GM12878 (cell line): ENCODE measurements around the gene ATP7B. TPM values are rescaled to one million over a fixed set of nuclear protein-coding genes. Genes with fewer than 3 reads are reported as not detected.

Experiments
- ATAC-seq: fragments of 200-7000 bp; cut with Tn5 transposase; 3 replicates; pipeline ENCODE4 v1.9.1; 2020; ENCODE audit warnings: mild to moderate bottlenecking, moderate library complexity
- BruUV-seq: library from RNA; stranded (reverse); fragments of 400-500 nt; replicated peaks from 2 replicates; lab custom pipeline; 2021; lab: Mats Ljungman, UMichigan
- CTCF ChIA-PET: fragments of 300-600 bp; sonication (Branson Sonifier 250); formaldehyde crosslinking; extraction: SDS; loops from one replicate; lab custom pipeline; 2021; ENCODE audit warnings: inconsistent platforms; lab: Yijun Ruan, JAX
- POLR2A ChIA-PET: fragments of 350-600 bp; formaldehyde crosslinking; extraction: SDS; loops from one replicate; lab custom pipeline; 2021; ENCODE audit warnings: inconsistent platforms; lab: Charles Lee
- RAD21 ChIA-PET: fragments of 300-600 bp; sonication (Branson Sonifier 250); formaldehyde crosslinking; loops from one replicate; lab custom pipeline; 2023; ENCODE audit warnings: antibody characterized with exemption; ENCODE audit not compliant: unreplicated experiment; lab: Charles Lee
- SMC1A ChIA-PET: fragments of 300-600 bp; sonication (Branson Sonifier 250); formaldehyde crosslinking; loops from one replicate; lab custom pipeline; 2023; ENCODE audit not compliant: unreplicated experiment, uncharacterized antibody; lab: Charles Lee
- DNase-seq: peaks from one replicate; pipeline ENCODE4 v3.0.0-alpha.2; 2011; ENCODE audit warnings: low read depth, low spot score
- FAIRE-seq: peaks from 3 replicates; lab custom pipeline; 2011; peaks lifted over from hg19 to GRCh38; lab: Jason Lieb, UNC
- H2AFZ ChIP-seq: 2 replicates; pipeline ENCODE4 v1.6.0; 2011; ENCODE audit warnings: low read depth, low read length, control low read depth; ENCODE audit not compliant: control insufficient read depth
- H3K27ac ChIP-seq: 2 replicates; pipeline ENCODE4 v1.5.1; 2011; ENCODE audit warnings: control low read depth; ENCODE audit not compliant: control insufficient read depth, insufficient read depth
- H3K27me3 ChIP-seq, 2 experiments: replicated peaks in 1 of 2; 2 replicates each; pipeline versions ENCODE4 v1.6.0 to v1.6.1; 2011; ENCODE audit warnings: low read length in 1 of 2; ENCODE audit not compliant: control insufficient read depth in 2 of 2, insufficient read depth in 2 of 2
- H3K36me3 ChIP-seq, 2 experiments: 2 replicates each; pipeline ENCODE4 v1.5.1; 2011; ENCODE audit warnings: low read length in 1 of 2; ENCODE audit not compliant: control insufficient read depth in 2 of 2, insufficient read depth in 2 of 2
- H3K4me1 ChIP-seq: 2 replicates; pipeline ENCODE4 v1.6.1; 2011; ENCODE audit warnings: mild to moderate bottlenecking, low read length, moderate library complexity, mixed read lengths; ENCODE audit not compliant: control insufficient read depth, insufficient read depth
- H3K4me2 ChIP-seq: 2 replicates; pipeline ENCODE4 v1.6.0; 2011; ENCODE audit warnings: control low read depth; ENCODE audit not compliant: control insufficient read depth, insufficient read depth
- H3K4me3 ChIP-seq: fragments of 200-600 bp; sonication (generic); 2 replicates; pipeline ENCODE4 v1.5.1; 2016
- H3K79me2 ChIP-seq: 2 replicates; pipeline ENCODE4 v1.6.0; 2011; ENCODE audit warnings: low read length; ENCODE audit not compliant: control insufficient read depth, insufficient read depth
- H3K9ac ChIP-seq: 2 replicates; pipeline ENCODE4 v1.8.0; 2011; ENCODE audit warnings: low read length, control low read depth, mixed read lengths; ENCODE audit not compliant: control insufficient read depth, insufficient read depth
- H3K9me3 ChIP-seq: replicated peaks from 3 replicates; pipeline ENCODE4 v1.5.1; 2011; ENCODE audit warnings: mild to moderate bottlenecking, low read length; ENCODE audit not compliant: control insufficient read depth, insufficient read depth
- H4K20me1 ChIP-seq: 2 replicates; pipeline ENCODE4 v1.6.0; 2011; ENCODE audit not compliant: control insufficient read depth, insufficient read depth
- FOS ChIP-seq: IDR thresholded peaks from 3 replicates; pipeline ENCODE4 v1.6.1; 2011; ENCODE audit warnings: borderline replicate concordance; ENCODE audit not compliant: insufficient read length; ENCODE audit errors: extremely low read depth
- HDGF ChIP-seq: fragments of 450-650 bp; IDR thresholded peaks from 2 replicates; pipeline ENCODE4 v1.6.1; 2016; ENCODE audit warnings: antibody characterized with exemption
- IKZF2 ChIP-seq, 2 experiments: fragments of 450-650 bp; IDR thresholded peaks; 2 replicates each; pipeline ENCODE4 v1.6.1; 2017; ENCODE audit warnings: mild to moderate bottlenecking in 2 of 2, moderate library complexity in 2 of 2
- MYB ChIP-seq: fragments of 150-350 bp; IDR thresholded peaks from 2 replicates; pipeline ENCODE4 v1.6.1; 2014; ENCODE audit warnings: mild to moderate bottlenecking, low read depth, low read length, borderline replicate concordance
- NFIC ChIP-seq: IDR thresholded peaks from 2 replicates; pipeline ENCODE4 v1.6.1; 2012; ENCODE audit warnings: low read depth, mild to moderate bottlenecking, inconsistent platforms, low read length, moderate library complexity
- NR2F1 ChIP-seq: fragments of 450-650 bp; conservative IDR thresholded peaks from 2 replicates; pipeline ENCODE4 v1.6.1; 2017; ENCODE audit warnings: mild to moderate bottlenecking
- PML ChIP-seq: IDR thresholded peaks from 2 replicates; pipeline ENCODE4 v1.6.1; 2012; ENCODE audit warnings: low read length, inconsistent platforms
- RBBP5 ChIP-seq: fragments of 200-600 bp; sonication (generic); conservative IDR thresholded peaks from 2 replicates; pipeline ENCODE4 v1.6.1; 2016
- REST ChIP-seq: IDR thresholded peaks from 2 replicates; pipeline ENCODE4 v1.6.1; 2012; ENCODE audit warnings: mild to moderate bottlenecking, low read depth, low read length
- RFX5 ChIP-seq: IDR thresholded peaks from 2 replicates; pipeline ENCODE4 v1.6.1; 2011; ENCODE audit warnings: low read depth, low read length, improper control_type of control experiment
- RUNX3 ChIP-seq: IDR thresholded peaks from 2 replicates; pipeline ENCODE4 v1.6.1; 2012; ENCODE audit warnings: low read length, inconsistent platforms
- SKIL ChIP-seq: fragments of 450-650 bp; IDR thresholded peaks from 2 replicates; pipeline ENCODE4 v1.6.1; 2017; ENCODE audit warnings: mild to moderate bottlenecking, low read depth, inconsistent platforms; ENCODE audit not compliant: poor library complexity, severe bottlenecking
- SREBF2 ChIP-seq: IDR thresholded peaks from 2 replicates; pipeline ENCODE4 v1.6.1; 2012; ENCODE audit warnings: mild to moderate bottlenecking, low read length
- TAF1 ChIP-seq: IDR thresholded peaks from 2 replicates; pipeline ENCODE4 v1.6.1; 2011; ENCODE audit warnings: mild to moderate bottlenecking, low read depth, low read length, borderline replicate concordance
- TBL1XR1 ChIP-seq: IDR thresholded peaks from 2 replicates; pipeline ENCODE4 v1.6.1; 2012; ENCODE audit warnings: low read depth, low read length, improper control_type of control experiment
- TCF3 ChIP-seq: IDR thresholded peaks from 2 replicates; pipeline ENCODE4 v1.6.1; 2012; ENCODE audit warnings: low read depth, mild to moderate bottlenecking, low read length, borderline replicate concordance; ENCODE audit not compliant: insufficient read depth
- WGBS: methylation state at CpG from one replicate; pipeline ENCODE4 v1.1.6; 2016; ENCODE audit warnings: low lambda C conversion rate; ENCODE audit not compliant: insufficient replicate concordance, insufficient coverage; ENCODE audit errors: missing lambda C conversion rate; 5-methylcytosine and 5-hydroxymethylcytosine counted together
- in situ Hi-C: fragments of 300-500 bp; cut with MboI; formaldehyde crosslinking; loops from 9 replicates; pipeline ENCODE4 v1.14.3; 2018; ENCODE audit warnings: mixed read lengths
- intact Hi-C: fragments of 100-400 bp; cut with micrococcal nuclease; formaldehyde crosslinking; loops from one replicate; pipeline ENCODE4 v1.14.2; 2022; ENCODE audit not compliant: unreplicated experiment
- polyA plus RNA-seq, 11 experiments: library from polyadenylated mRNA; depleted of rRNA in 4 of 11; unstranded in 6 of 11; stranded (reverse) in 5 of 11; fragments of >200 nt; fragmentation: Nextera tagmentation in 4 of 11; fragmentation: Illumina TruSeq in 1 of 11; extraction: Ambion mirVana in 4 of 11; extraction: Trizol in 1 of 11; gene quantifications; 1 replicate in 1 of 11; 2 replicates in 10 of 11; pipeline versions ENCODE4 v1.2.1 to v1.2.3, GENCODE V29; 2011 to 2016; ENCODE audit warnings: inconsistent platforms in 2 of 11, missing spikeins in 2 of 11, low read depth in 1 of 11
- total RNA-seq, 4 experiments: library from RNA; depleted of rRNA in 3 of 4; stranded (reverse); fragments of >200 nt in 3 of 4; fragmentation: Illumina TruSeq in 1 of 4; extraction: Trizol in 1 of 4; gene quantifications; 2 replicates each; pipeline versions ENCODE4 v1.2.1 to v1.2.3, GENCODE V29; 2013 to 2021
- TF ChIP-seq, protein P1 (sequence below): fragments of 450-650 bp; IDR thresholded peaks from 2 replicates; pipeline ENCODE4 v1.6.1; 2018; ENCODE audit warnings: mild to moderate bottlenecking, low read depth, moderate library complexity; ENCODE audit not compliant: partially characterized antibody

Gene ATP7B
- total and polyA plus RNA-seq, 10 of the 15 experiments (the other 5 are each of a cell fraction or from before 2014, with no cell fraction given): under 0.01 to 1.1 (median 0.06) TPM; not detected in 2

GRCh38 chr13:51925865-51926527 is 85.3 kb downstream of the ATP7B start:
- FAIRE-seq: no peak
- no peak for ATAC-seq
- TF ChIP-seq IKZF2 (IDR thresholded peaks at IDR 0.05) (no peak), MYB (no peak), NFIC (no peak), SKIL (no peak), RFX5 (no peak), SREBF2 (no peak), NR2F1 (no peak), RBBP5 (no peak), TAF1 (no peak), TBL1XR1 (no peak), FOS (no peak), TCF3 (no peak), PML (no peak), REST (no peak), HDGF (no peak), RUNX3 (no peak)
- TF ChIP-seq, protein P1, sequence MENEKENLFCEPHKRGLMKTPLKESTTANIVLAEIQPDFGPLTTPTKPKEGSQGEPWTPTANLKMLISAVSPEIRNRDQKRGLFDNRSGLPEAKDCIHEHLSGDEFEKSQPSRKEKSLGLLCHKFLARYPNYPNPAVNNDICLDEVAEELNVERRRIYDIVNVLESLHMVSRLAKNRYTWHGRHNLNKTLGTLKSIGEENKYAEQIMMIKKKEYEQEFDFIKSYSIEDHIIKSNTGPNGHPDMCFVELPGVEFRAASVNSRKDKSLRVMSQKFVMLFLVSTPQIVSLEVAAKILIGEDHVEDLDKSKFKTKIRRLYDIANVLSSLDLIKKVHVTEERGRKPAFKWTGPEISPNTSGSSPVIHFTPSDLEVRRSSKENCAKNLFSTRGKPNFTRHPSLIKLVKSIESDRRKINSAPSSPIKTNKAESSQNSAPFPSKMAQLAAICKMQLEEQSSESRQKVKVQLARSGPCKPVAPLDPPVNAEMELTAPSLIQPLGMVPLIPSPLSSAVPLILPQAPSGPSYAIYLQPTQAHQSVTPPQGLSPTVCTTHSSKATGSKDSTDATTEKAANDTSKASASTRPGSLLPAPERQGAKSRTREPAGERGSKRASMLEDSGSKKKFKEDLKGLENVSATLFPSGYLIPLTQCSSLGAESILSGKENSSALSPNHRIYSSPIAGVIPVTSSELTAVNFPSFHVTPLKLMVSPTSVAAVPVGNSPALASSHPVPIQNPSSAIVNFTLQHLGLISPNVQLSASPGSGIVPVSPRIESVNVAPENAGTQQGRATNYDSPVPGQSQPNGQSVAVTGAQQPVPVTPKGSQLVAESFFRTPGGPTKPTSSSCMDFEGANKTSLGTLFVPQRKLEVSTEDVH: no peak

More at GRCh38 chr13:51925865-51926527, 85.3 kb downstream of the ATP7B start:
- Histone ChIP-seq H3K79me2 (no peaks in the 10 kb centered on the region), H3K27ac (no peak overlapping the region), H3K4me2 (no peak overlapping the region), H3K4me1 (no peaks in the 10 kb centered on the region), H3K36me3 (no peaks in the 10 kb centered on the region), H4K20me1 (no peaks in the 10 kb centered on the region; the same call in 1 of the 2 replicates), H2AFZ (no peak overlapping the region), H3K27me3 (peaks cover 7 to 8% of the 10 kb centered on the region in 2 experiments), H3K9me3 (no peaks in the 10 kb centered on the region), H3K9ac (no peak overlapping the region), H3K4me3 (no peak overlapping the region)
- no peak for DNase-seq
- ChIA-PET CTCF (interaction anchor here (1.2 to 1.4 kb wide), 2 partner anchors 74 to 202 kb away, joined by 4 to 5 read pairs; no protein-coding TSS in a partner anchor), POLR2A (no interaction called here), RAD21 (no interaction called here), SMC1A (interaction anchor here (1.8 kb wide), 1 partner anchor 14 kb away, joined by 4 read pairs; no protein-coding TSS in a partner anchor)
- in situ Hi-C loops: no loop called here
- 30% methylated on average over 5 of the region's 5 CpGs for WGBS
- intact Hi-C loops: no loop called here
- BruUV-seq: no TSS peak
